OCI-LY3 (cell line): ENCODE measurements around the gene CYP1B1.

Source experiments
- EZH2phosphoT487 ChIP-seq: fragments of 200-600 bp; shearing (Covaris generic); IDR thresholded peaks from 2 replicates; pipeline ENCODE4 v1.6.1; 2018; ENCODE audit warnings: antibody characterized with exemption, mixed run types, low read depth
- TF ChIP-seq, protein P1 (sequence below): fragments of 200-600, 300-600 bp; sonication (generic); IDR thresholded peaks from 2 replicates; pipeline ENCODE4 v1.5.1; 2014; ENCODE audit warnings: antibody characterized with exemption, low read length, low read depth

DNA sequence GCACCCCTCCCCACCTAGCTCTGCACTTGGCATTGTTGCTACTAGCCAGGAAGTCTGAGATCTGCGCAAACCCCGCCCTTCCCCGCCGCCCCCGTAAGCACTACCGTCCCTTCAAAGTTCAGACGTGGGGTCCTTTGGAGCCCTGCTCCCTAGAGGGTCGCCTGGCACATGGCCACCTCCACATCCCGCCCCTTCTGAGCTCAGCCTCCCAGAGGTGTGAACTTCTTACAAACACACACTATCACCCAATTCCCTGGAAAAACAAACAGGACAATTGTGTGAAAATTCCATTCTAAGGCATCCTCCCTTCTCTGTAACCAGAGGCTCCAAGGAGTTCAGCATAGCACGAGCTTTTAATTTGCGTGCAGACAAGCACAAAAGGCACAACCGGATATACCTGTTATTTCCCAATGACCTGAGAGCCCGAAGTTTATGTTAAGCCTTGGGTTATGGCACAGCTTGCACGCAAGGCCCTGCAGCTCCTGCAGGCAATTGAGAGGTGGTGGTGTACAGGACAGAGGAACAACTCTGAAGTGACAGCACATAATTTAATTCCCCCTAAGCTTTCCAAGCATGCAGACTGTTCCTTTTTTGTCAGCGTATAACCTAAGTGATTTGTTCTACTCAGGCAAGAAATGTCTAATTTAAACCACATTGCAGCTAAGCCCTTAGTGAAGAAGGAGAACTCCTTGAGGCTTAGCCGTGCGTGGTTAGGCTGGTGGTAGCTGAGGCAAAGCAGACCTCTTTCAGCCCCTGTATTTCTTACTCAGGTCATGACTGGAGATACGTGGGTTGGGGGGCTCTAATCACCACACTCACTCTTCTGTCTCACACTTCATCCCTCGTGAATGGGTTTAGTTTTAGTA, 20.3 kb upstream of the CYP1B1 start:
- TF ChIP-seq, protein P1, sequence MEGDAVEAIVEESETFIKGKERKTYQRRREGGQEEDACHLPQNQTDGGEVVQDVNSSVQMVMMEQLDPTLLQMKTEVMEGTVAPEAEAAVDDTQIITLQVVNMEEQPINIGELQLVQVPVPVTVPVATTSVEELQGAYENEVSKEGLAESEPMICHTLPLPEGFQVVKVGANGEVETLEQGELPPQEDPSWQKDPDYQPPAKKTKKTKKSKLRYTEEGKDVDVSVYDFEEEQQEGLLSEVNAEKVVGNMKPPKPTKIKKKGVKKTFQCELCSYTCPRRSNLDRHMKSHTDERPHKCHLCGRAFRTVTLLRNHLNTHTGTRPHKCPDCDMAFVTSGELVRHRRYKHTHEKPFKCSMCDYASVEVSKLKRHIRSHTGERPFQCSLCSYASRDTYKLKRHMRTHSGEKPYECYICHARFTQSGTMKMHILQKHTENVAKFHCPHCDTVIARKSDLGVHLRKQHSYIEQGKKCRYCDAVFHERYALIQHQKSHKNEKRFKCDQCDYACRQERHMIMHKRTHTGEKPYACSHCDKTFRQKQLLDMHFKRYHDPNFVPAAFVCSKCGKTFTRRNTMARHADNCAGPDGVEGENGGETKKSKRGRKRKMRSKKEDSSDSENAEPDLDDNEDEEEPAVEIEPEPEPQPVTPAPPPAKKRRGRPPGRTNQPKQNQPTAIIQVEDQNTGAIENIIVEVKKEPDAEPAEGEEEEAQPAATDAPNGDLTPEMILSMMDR, result no peak
- no peak for TF ChIP-seq EZH2phosphoT487
